Measurements from ENCODE around the gene PLAGL1.
A peak's percentile ranks its signal among the peaks of the same experiment; 100 is the strongest.
"Not testable (repeated sequence)": the region's sequence is repeated elsewhere in the genome, so short reads cannot be mapped to it uniquely, and the experiment has no call there.

The PLAGL1 gene

DNA sequence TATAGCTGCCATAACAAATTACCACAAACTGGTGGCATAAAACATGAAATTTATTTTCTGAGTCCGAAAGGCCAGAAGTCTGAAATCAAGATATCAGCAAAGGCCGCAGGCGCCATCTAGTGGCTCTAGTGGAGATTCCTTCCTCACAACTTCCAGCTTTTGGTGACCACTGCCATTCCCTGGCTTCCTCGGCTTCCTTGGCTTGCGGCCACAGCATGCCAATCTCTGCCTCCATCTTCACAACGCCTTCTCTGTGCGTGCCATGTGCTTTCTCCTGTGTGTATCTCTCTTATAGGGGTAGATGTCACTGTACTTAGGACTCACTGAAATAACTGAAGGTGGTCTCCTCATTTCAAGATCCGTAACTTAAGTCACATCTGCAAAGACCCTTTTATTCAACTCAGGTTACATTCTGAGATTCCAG lies 5.4 kb upstream of the PLAGL1 start:
- no peaks in the 10 kb centered on the region for H3K27me3 ChIP-seq (ENCODE audit: insufficient read depth, low read length, poor library complexity, severe bottlenecking)
- no peaks in the 10 kb centered on the region for H3F3A ChIP-seq (ENCODE audit: low read depth)
- H4K20me1 ChIP-seq (ENCODE audit: insufficient read depth, low read length, poor library complexity, severe bottlenecking), result no peaks in the 10 kb centered on the region
- no peaks in the 10 kb centered on the region for H3K9me2 ChIP-seq (replicated peaks; ENCODE audit: low read depth, low read length)
- no peaks in the 10 kb centered on the region for H3K9me3 ChIP-seq (ENCODE audit: insufficient read depth, low read depth, low read length)
- H3K36me3 ChIP-seq (ENCODE audit: insufficient read depth, low read length), result no peaks in the 10 kb centered on the region
- H3K4me2 ChIP-seq (ENCODE audit: low read depth, low read length, poor library complexity, severe bottlenecking), result no peak overlapping the region
- TF ChIP-seq CTCF (conservative IDR thresholded peaks at IDR 0.05; ENCODE audit: low read length), result peak; percentile 95
- no peak for TF ChIP-seq EZH2phosphoT487 (IDR thresholded peaks at IDR 0.05; ENCODE audit: borderline replicate concordance)
- H3K4me1 ChIP-seq (ENCODE audit: insufficient read depth, low read length, poor library complexity, severe bottlenecking), result peaks cover 4% of the 10 kb centered on the region
- H3K9ac ChIP-seq (ENCODE audit: low read depth, low read length, poor library complexity, severe bottlenecking), result no peak overlapping the region
- no peaks in the 10 kb centered on the region for H3K79me2 ChIP-seq (ENCODE audit: insufficient read depth, low read length)
- no peak overlapping the region for H3K4me3 ChIP-seq (ENCODE audit: low read length, poor library complexity, severe bottlenecking)
- no peak overlapping the region for H2AFZ ChIP-seq (ENCODE audit: low read length)

DNA sequence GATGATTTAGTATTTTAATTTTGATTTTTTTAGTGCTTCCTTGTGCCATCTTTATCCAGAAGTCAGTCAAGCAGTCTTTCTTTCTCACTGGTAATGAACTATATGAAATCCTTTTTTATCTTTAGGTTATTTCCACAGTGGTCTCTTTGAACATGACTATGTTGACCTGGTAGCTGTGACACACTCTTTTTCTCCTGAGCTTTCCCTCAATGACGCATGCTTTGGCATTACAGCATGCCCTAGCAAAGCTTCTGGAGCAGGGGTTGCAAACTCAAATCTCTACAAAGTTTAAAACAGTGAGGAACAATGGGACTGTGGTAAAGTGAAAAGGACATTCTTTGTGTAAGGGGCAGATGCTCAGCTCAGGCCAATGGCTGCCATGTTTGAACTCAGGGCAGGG lies 4.5 kb upstream of the PLAGL1 start:
- Histone ChIP-seq H3K9me2 (replicated peaks; ENCODE audit: low read depth, low read length) (no peaks in the 10 kb centered on the region), H3K36me3 (ENCODE audit: insufficient read depth, low read length) (no peaks in the 10 kb centered on the region), H3K4me2 (ENCODE audit: low read depth, low read length, poor library complexity, severe bottlenecking) (no peak overlapping the region), H4K20me1 (ENCODE audit: insufficient read depth, low read length, poor library complexity, severe bottlenecking) (no peaks in the 10 kb centered on the region), H3K27me3 (ENCODE audit: insufficient read depth, low read length, poor library complexity, severe bottlenecking) (no peaks in the 10 kb centered on the region), H3F3A (ENCODE audit: low read depth) (no peaks in the 10 kb centered on the region), H2AFZ (ENCODE audit: low read length) (no peak overlapping the region), H3K4me1 (ENCODE audit: insufficient read depth, low read length, poor library complexity, severe bottlenecking) (peaks cover 4% of the 10 kb centered on the region), H3K9ac (ENCODE audit: low read depth, low read length, poor library complexity, severe bottlenecking) (no peak overlapping the region), H3K4me3 (ENCODE audit: low read length, poor library complexity, severe bottlenecking) (no peak overlapping the region), H3K9me3 (ENCODE audit: insufficient read depth, low read depth, low read length) (no peaks in the 10 kb centered on the region), H3K79me2 (ENCODE audit: insufficient read depth, low read length) (peaks cover 4% of the 10 kb centered on the region)
- TF ChIP-seq CTCF (conservative IDR thresholded peaks at IDR 0.05; ENCODE audit: low read length) (no peak), EZH2phosphoT487 (IDR thresholded peaks at IDR 0.05; ENCODE audit: borderline replicate concordance) (no peak)

DNA sequence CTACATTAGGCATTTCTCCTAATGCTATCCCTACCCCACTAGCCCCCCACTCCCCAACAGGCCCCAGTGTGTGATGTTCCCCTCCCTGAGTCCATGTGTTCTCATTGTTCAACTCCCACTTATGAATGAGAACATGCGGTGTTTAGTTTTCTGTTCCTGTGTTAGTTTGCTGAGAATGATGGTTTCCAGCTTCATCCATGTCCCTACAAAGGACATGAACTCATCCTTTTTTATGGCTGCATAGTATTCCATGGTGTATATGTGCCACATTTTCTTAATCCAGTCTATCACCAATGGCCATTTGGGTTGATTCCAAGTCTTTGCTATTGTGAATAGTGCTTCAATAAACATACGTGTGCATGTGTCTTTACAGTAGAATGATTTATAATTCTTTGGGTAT lies 1.6 kb upstream of the PLAGL1 start:
- H3K4me1 ChIP-seq (ENCODE audit: insufficient read depth, low read length, poor library complexity, severe bottlenecking); H3K9me2 ChIP-seq (replicated peaks; ENCODE audit: low read depth, low read length); H3K4me2 ChIP-seq (ENCODE audit: low read depth, low read length, poor library complexity, severe bottlenecking); H3K9me3 ChIP-seq (ENCODE audit: insufficient read depth, low read depth, low read length); H3F3A ChIP-seq (ENCODE audit: low read depth); H3K27me3 ChIP-seq (ENCODE audit: insufficient read depth, low read length, poor library complexity, severe bottlenecking); H3K36me3 ChIP-seq (ENCODE audit: insufficient read depth, low read length); H2AFZ ChIP-seq (ENCODE audit: low read length); H3K9ac ChIP-seq (ENCODE audit: low read depth, low read length, poor library complexity, severe bottlenecking); H3K4me3 ChIP-seq (ENCODE audit: low read length, poor library complexity, severe bottlenecking); H4K20me1 ChIP-seq (ENCODE audit: insufficient read depth, low read length, poor library complexity, severe bottlenecking): not testable (repeated sequence)
- peaks cover 27% of the 10 kb centered on the region for H3K79me2 ChIP-seq (ENCODE audit: insufficient read depth, low read length)

DNA sequence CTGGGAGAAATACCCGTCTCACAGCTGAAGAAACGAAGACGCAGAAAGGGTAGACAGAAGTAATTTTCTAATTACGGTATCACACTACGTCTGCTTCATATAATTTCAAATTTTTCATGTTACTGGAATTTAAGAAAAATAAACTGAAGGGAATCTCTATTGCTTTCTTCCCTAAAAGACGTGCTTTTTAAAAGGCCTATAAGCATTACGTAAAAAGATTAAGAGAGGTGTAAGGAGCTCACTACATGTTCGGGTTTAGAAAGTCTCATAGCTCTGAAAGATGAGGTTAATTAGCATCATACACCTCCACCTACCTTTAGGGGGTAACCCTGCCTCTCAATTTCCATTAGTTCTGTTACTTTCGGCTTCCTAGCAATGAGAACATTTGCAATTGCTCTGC lies 787 bp upstream of the PLAGL1 start:
- peaks cover 8% of the 10 kb centered on the region for H3K4me1 ChIP-seq (ENCODE audit: insufficient read depth, low read length, poor library complexity, severe bottlenecking)
- no peaks in the 10 kb centered on the region for H3K36me3 ChIP-seq (ENCODE audit: insufficient read depth, low read length)
- H2AFZ ChIP-seq (ENCODE audit: low read length), result peak overlapping the region; percentile 85
- H3K4me3 ChIP-seq (ENCODE audit: low read length, poor library complexity, severe bottlenecking), result peak overlapping the region; percentile 77
- H4K20me1 ChIP-seq (ENCODE audit: insufficient read depth, low read length, poor library complexity, severe bottlenecking), result peaks cover 6% of the 10 kb centered on the region
- peak overlapping the region; percentile 64 for H3K4me2 ChIP-seq (ENCODE audit: low read depth, low read length, poor library complexity, severe bottlenecking)
- peak overlapping the region; percentile 79 for H3K9ac ChIP-seq (ENCODE audit: low read depth, low read length, poor library complexity, severe bottlenecking)
- TF ChIP-seq CTCF (conservative IDR thresholded peaks at IDR 0.05; ENCODE audit: low read length) (no peak), EZH2phosphoT487 (IDR thresholded peaks at IDR 0.05; ENCODE audit: borderline replicate concordance) (no peak)
- H3F3A ChIP-seq (ENCODE audit: low read depth), result no peaks in the 10 kb centered on the region
- H3K9me2 ChIP-seq (replicated peaks; ENCODE audit: low read depth, low read length), result no peaks in the 10 kb centered on the region
- no peaks in the 10 kb centered on the region for H3K27me3 ChIP-seq (ENCODE audit: insufficient read depth, low read length, poor library complexity, severe bottlenecking)
- H3K9me3 ChIP-seq (ENCODE audit: insufficient read depth, low read depth, low read length), result no peaks in the 10 kb centered on the region
- H3K79me2 ChIP-seq (ENCODE audit: insufficient read depth, low read length), result peaks cover 34% of the 10 kb centered on the region

Measured in Loucy (cell line).